ENCODE results near the gene C18orf63. TPM values are rescaled to one million over a fixed set of nuclear protein-coding genes. Genes with fewer than 3 reads are reported as not detected.

Gene C18orf63
- total RNA-seq, 2 experiments from 2014 or later = not detected

- BruUV-seq (replicated peaks) = no TSS peak
- Histone ChIP-seq H3K27ac (ENCODE audit: low read depth, low read length, poor library complexity, severe bottlenecking) (no peak overlapping the region), H2AFZ (ENCODE audit: low read length) (no peak overlapping the region), H3K79me2 (ENCODE audit: insufficient read depth, low read depth, low read length) (no peaks in the 10 kb centered on the region), H3K9me2 (ENCODE audit: insufficient read depth, low read length) (no peaks in the 10 kb centered on the region), H3K4me3 (ENCODE audit: low read depth, low read length, poor library complexity, severe bottlenecking) (no peak overlapping the region), H3K36me3 (ENCODE audit: insufficient read depth, low read length) (no peaks in the 10 kb centered on the region), H4K20me1 (ENCODE audit: insufficient read depth, low read length) (no peaks in the 10 kb centered on the region), H3K4me1 (ENCODE audit: insufficient read depth, low read length, poor library complexity, severe bottlenecking) (no peaks in the 10 kb centered on the region), H3K4me2 (ENCODE audit: low read length) (no peak overlapping the region), H3K9me3 (ENCODE audit: low read length) (no peaks in the 10 kb centered on the region)
- ChIA-PET POLR2A (interaction anchor here (0.6 kb wide), 1 partner anchor 145 kb away, joined by 4 read pairs; no protein-coding TSS in a partner anchor), CTCF (ENCODE audit: unreplicated experiment) (no interaction called here)
- DNase-seq (ENCODE audit: low spot score) = no peak
- intact Hi-C loops (cut with micrococcal nuclease; ENCODE audit: unreplicated experiment) = no loop called here
- TF ChIP-seq CTCF (conservative IDR thresholded peaks at IDR 0.05; ENCODE audit: low read length) (no peak), EZH2phosphoT487 (IDR thresholded peaks at IDR 0.05; ENCODE audit: borderline replicate concordance, low read depth, low read length) (no peak)
Measured at GRCh38 chr18:74346206-74346605, 30.6 kb downstream of the C18orf63 start.

- no peaks in the 10 kb centered on the region for H3K9me2 ChIP-seq (ENCODE audit: insufficient read depth, low read length)
- no peaks in the 10 kb centered on the region for H3K9me3 ChIP-seq (ENCODE audit: low read length)
- no peak overlapping the region for H3K4me3 ChIP-seq (ENCODE audit: low read depth, low read length, poor library complexity, severe bottlenecking)
- H3K4me1 ChIP-seq (ENCODE audit: insufficient read depth, low read length, poor library complexity, severe bottlenecking) = no peaks in the 10 kb centered on the region
- no peaks in the 10 kb centered on the region for H3K79me2 ChIP-seq (ENCODE audit: insufficient read depth, low read depth, low read length)
- intact Hi-C loops (cut with micrococcal nuclease; ENCODE audit: unreplicated experiment) = no loop called here
- H3K36me3 ChIP-seq (ENCODE audit: insufficient read depth, low read length) = no peaks in the 10 kb centered on the region
- POLR2A ChIA-PET = interaction anchor here (0.6 to 1.4 kb wide), 2 partner anchors 10 to 153 kb away, joined by 3 read pairs; no protein-coding TSS in a partner anchor
- BruUV-seq (replicated peaks) = no TSS peak
- DNase-seq (ENCODE audit: low spot score) = no peak
- no peaks in the 10 kb centered on the region for H4K20me1 ChIP-seq (ENCODE audit: insufficient read depth, low read length)
- TF ChIP-seq EZH2phosphoT487 (IDR thresholded peaks at IDR 0.05; ENCODE audit: borderline replicate concordance, low read depth, low read length) (no peak), CTCF (conservative IDR thresholded peaks at IDR 0.05; ENCODE audit: low read length) (no peak)
- CTCF ChIA-PET (ENCODE audit: unreplicated experiment) = no interaction called here
- H3K4me2 ChIP-seq (ENCODE audit: low read length) = no peak overlapping the region
- H3K27ac ChIP-seq (ENCODE audit: low read depth, low read length, poor library complexity, severe bottlenecking) = no peak overlapping the region
- H2AFZ ChIP-seq (ENCODE audit: low read length) = no peak overlapping the region
Measured at GRCh38 chr18:74348581-74348980, 32.9 kb downstream of the C18orf63 start.

GRCh38 chr18:74351354-74351753 is 35.7 kb downstream of the C18orf63 start:
- ChIA-PET CTCF (ENCODE audit: unreplicated experiment) (no interaction called here), POLR2A (no interaction called here)
- peak; percentile 7 for DNase-seq (ENCODE audit: low spot score)
- H3K9me3 ChIP-seq (ENCODE audit: low read length) = no peaks in the 10 kb centered on the region
- no TSS peak for BruUV-seq (replicated peaks)
- H3K4me1 ChIP-seq (ENCODE audit: insufficient read depth, low read length, poor library complexity, severe bottlenecking) = no peaks in the 10 kb centered on the region
- no peaks in the 10 kb centered on the region for H3K9me2 ChIP-seq (ENCODE audit: insufficient read depth, low read length)
- no peak overlapping the region for H3K4me3 ChIP-seq (ENCODE audit: low read depth, low read length, poor library complexity, severe bottlenecking)
- no peaks in the 10 kb centered on the region for H3K79me2 ChIP-seq (ENCODE audit: insufficient read depth, low read depth, low read length)
- TF ChIP-seq EZH2phosphoT487 (IDR thresholded peaks at IDR 0.05; ENCODE audit: borderline replicate concordance, low read depth, low read length) (no peak), CTCF (conservative IDR thresholded peaks at IDR 0.05; ENCODE audit: low read length) (no peak)
- H3K27ac ChIP-seq (ENCODE audit: low read depth, low read length, poor library complexity, severe bottlenecking) = no peak overlapping the region
- no peaks in the 10 kb centered on the region for H4K20me1 ChIP-seq (ENCODE audit: insufficient read depth, low read length)
- H2AFZ ChIP-seq (ENCODE audit: low read length) = no peak overlapping the region
- intact Hi-C loops (cut with micrococcal nuclease; ENCODE audit: unreplicated experiment) = loop anchor here (5.0 kb wide), 2 partner anchors 141 to 201 kb away; no protein-coding TSS in a partner anchor
- H3K4me2 ChIP-seq (ENCODE audit: low read length) = no peak overlapping the region
- no peaks in the 10 kb centered on the region for H3K36me3 ChIP-seq (ENCODE audit: insufficient read depth, low read length)

Data from OCI-LY7 (cell line).